ENCODE data around the gene CSH1.

- TF ChIP-seq CTCF (IDR thresholded peaks at IDR 0.05), result no peak
- no peak for TF ChIP-seq POLR2A (IDR thresholded peaks at IDR 0.05)
Measured at GRCh38 chr17:63944736-63945499, 48.5 kb upstream of the CSH1 start.
